ENCODE results near the gene ORC1.

Gene ORC1

DNA sequence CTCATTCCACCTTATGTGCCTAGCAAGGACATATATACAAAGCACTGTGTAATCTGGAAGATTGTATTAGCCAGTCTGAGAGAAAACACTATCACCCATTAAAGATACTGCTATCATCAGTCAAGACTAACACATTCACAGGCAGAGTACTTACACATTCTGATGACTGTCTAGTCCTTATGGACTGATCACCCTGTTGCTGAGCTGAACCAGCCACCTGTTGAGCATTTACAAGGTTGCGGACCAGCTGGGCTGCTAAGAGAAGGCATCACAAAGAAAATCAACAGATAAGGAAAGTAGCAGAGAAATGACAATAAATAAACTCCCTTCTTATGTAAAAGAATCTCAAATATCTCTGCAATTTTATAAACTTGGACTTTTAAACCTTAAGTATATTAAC, 31.0 kb upstream of the ORC1 start:
- DNase-seq = no peak
- no peaks in the 10 kb centered on the region for H3K9me3 ChIP-seq
- TF ChIP-seq CTCF (IDR thresholded peaks at IDR 0.05) = no peak
- no peak overlapping the region for H3K4me3 ChIP-seq
- no peak overlapping the region for H3K27ac ChIP-seq
- intact Hi-C loops (cut with DNase I; ENCODE audit: low total_unique reads) = no loop called here
- no peaks in the 10 kb centered on the region for H3K27me3 ChIP-seq
- H3K36me3 ChIP-seq = peaks cover 32 to 85% (median 73%) of the 10 kb centered on the region in 3 donors
- no peaks in the 10 kb centered on the region for H3K4me1 ChIP-seq

DNA sequence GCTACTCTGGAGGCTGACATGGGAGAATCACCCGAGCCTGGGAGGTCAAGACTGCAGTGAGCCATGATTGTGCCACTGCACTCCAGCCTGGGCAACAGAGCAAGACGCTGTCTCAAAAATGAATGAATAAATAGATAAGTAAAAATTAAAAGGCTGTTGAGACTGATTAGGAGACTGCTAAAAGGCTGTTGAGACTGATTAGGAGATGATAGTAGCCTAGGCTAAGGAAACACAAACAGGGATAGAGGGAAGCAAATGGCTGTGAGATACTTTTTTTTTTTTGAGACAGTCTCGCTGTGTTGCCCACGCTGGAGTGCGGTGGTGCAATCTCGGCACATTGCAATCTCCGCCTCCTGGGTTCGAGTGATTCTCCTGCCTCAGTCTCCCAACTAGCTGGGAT, 28.6 kb upstream of the ORC1 start:
- intact Hi-C loops (cut with DNase I; ENCODE audit: low total_unique reads) = no loop called here
- Histone ChIP-seq H3K4me1 (no peaks in the 10 kb centered on the region), H3K27ac (no peak overlapping the region), H3K36me3 (peaks cover 42 to 89% (median 82%) of the 10 kb centered on the region in 3 donors), H3K27me3 (no peaks in the 10 kb centered on the region), H3K4me3 (no peak overlapping the region), H3K9me3 (no peaks in the 10 kb centered on the region)
- DNase-seq = no peak
- TF ChIP-seq CTCF (IDR thresholded peaks at IDR 0.05) = no peak

DNA sequence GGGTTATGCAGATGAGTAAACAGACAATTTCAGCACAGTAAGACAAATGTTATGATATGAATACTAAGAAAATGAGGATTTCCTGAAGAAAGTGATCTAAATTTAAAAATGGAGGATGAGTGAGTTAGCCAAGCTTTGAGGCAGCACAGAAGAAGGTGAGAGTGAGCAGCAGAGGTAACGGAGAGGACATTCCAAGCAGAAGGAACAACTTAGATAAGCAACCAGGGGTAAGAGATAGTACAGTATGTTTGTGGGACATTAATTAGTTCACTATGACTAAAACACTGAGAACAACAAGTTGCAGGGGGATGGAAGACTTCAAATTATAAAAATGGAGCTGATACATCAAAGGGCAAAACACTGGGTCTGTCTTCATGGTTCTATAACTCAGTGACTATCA, 22.9 kb upstream of the ORC1 start:
- no peak overlapping the region for H3K4me3 ChIP-seq
- no peaks in the 10 kb centered on the region for H3K27me3 ChIP-seq
- intact Hi-C loops (cut with DNase I; ENCODE audit: low total_unique reads) = no loop called here
- DNase-seq = no peak
- no peaks in the 10 kb centered on the region for H3K4me1 ChIP-seq
- H3K36me3 ChIP-seq = peaks cover 33 to 55% (median 54%) of the 10 kb centered on the region in 3 donors
- no peak for TF ChIP-seq CTCF (IDR thresholded peaks at IDR 0.05)
- H3K27ac ChIP-seq = no peak overlapping the region
- H3K9me3 ChIP-seq = no peaks in the 10 kb centered on the region

DNA sequence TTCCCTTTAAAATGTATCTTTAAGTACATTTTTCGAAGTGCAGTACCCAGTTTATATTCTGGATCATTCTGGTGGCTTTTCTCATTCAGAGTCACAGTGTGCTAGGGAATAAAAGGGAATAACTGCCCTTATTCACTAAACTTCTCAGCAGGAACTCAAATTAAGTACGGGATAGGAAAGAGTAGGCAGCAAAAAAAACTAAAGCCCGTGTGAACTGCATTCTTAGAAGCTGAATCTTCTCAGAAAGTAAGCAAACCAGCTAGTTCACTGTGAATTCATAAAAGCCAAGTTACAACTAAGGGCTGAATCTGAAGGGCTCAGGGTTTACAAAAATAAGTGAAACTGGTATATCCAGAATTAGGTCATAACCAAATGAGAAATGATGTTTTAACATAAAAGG, 22.1 kb upstream of the ORC1 start:
- no peak for TF ChIP-seq CTCF (IDR thresholded peaks at IDR 0.05)
- H3K9me3 ChIP-seq = no peaks in the 10 kb centered on the region
- intact Hi-C loops (cut with DNase I; ENCODE audit: low total_unique reads) = no loop called here
- peaks cover 29 to 55% (median 55%) of the 10 kb centered on the region in 3 donors for H3K36me3 ChIP-seq
- H3K27ac ChIP-seq = no peak overlapping the region
- no peaks in the 10 kb centered on the region for H3K4me1 ChIP-seq
- H3K27me3 ChIP-seq = no peaks in the 10 kb centered on the region
- H3K4me3 ChIP-seq = no peak overlapping the region
- DNase-seq = no peak

DNA sequence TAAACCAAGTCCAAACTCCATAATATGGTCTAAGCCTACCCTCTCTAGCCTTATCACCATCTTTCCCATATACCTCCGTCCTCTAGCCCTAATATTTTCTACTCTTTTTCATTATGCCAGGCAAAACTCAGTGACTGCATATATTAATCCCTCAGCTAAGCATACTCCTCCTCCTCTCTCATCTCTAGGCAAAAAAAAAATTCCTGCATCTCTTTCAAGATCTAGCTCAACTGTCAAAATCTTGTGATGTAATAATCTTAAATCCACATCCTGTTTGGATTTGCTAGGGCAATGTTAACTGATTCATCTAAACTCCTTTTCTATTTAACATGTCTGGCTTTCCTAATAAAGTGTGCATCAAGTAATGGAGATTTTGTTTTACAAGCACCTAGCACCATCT, 20.6 kb upstream of the ORC1 start:
- H3K9me3 ChIP-seq = no peaks in the 10 kb centered on the region
- intact Hi-C loops (cut with DNase I; ENCODE audit: low total_unique reads) = no loop called here
- H3K4me1 ChIP-seq = no peaks in the 10 kb centered on the region
- no peak overlapping the region for H3K4me3 ChIP-seq
- no peak for DNase-seq
- H3K27ac ChIP-seq = no peak overlapping the region
- H3K36me3 ChIP-seq = peaks cover 26 to 48% (median 45%) of the 10 kb centered on the region in 3 donors
- no peaks in the 10 kb centered on the region for H3K27me3 ChIP-seq
- TF ChIP-seq CTCF (IDR thresholded peaks at IDR 0.05) = no peak

DNA sequence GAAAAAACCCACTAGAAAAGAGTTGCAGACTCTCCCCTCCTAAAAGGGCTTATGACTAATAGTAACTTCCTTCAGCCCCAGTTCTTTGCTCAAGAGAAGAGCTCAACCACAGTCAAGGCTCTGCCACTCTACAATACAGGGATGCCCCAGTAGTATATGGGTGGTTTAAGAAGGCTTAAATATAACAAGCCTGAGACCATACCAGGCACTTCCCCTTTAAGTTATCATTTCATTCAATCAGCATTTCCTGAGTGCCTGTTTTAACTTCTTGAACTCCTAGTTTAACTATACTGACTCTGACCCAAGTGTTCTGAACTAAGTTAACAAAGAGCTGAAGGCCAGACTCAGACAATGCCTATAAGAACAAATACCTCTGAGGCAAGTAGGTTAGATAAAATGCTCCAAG, 20.0 kb upstream of the ORC1 start:
- intact Hi-C loops (cut with DNase I; ENCODE audit: low total_unique reads) = no loop called here
- peaks cover 25 to 48% (median 44%) of the 10 kb centered on the region in 3 donors for H3K36me3 ChIP-seq
- no peak for TF ChIP-seq CTCF (IDR thresholded peaks at IDR 0.05)
- H3K27me3 ChIP-seq = no peaks in the 10 kb centered on the region
- H3K4me1 ChIP-seq = no peaks in the 10 kb centered on the region
- no peak overlapping the region for H3K27ac ChIP-seq
- no peaks in the 10 kb centered on the region for H3K9me3 ChIP-seq
- DNase-seq = no peak
- H3K4me3 ChIP-seq = no peak overlapping the region

Measured in tibial artery (tissue), 4 donors.